Upper lobe of left lung (tissue), 4 donors: Measurements from ENCODE around the gene ZIC5.

Source experiments
- EP300 ChIP-seq, 4 donors: sonication (generic); formaldehyde crosslinking; IDR thresholded peaks; one replicate each; pipeline ENCODE4 v1.5.1; 2017; ENCODE audit warnings: antibody characterized with exemption in 4 of 4, control low read depth in 2 of 4
- POLR2A ChIP-seq, 4 donors: fragments of 450-650 bp; IDR thresholded peaks; one replicate each; pipeline ENCODE4 v1.5.1; 2016 to 2017; ENCODE audit warnings: antibody characterized with exemption in 4 of 4, mild to moderate bottlenecking in 2 of 4
- POLR2AphosphoS5 ChIP-seq, 2 donors: sonication (generic); formaldehyde crosslinking; IDR thresholded peaks; one replicate each; pipeline ENCODE4 v1.5.1; 2017; ENCODE audit warnings: antibody characterized with exemption in 2 of 2
- TF ChIP-seq, protein P1 (sequence below), 6 experiments: fragments of 450-650 bp in 4 of 6; fragments of 200-600 bp in 2 of 6; sonication (generic) in 2 of 6; IDR thresholded peaks; one replicate each; pipeline ENCODE4 v1.5.1; 2016 to 2019; ENCODE audit warnings: antibody characterized with exemption in 6 of 6

GRCh38 chr13:99974939-99975561 lies 3.5 kb upstream of the ZIC5 start:
- TF ChIP-seq, protein P1, sequence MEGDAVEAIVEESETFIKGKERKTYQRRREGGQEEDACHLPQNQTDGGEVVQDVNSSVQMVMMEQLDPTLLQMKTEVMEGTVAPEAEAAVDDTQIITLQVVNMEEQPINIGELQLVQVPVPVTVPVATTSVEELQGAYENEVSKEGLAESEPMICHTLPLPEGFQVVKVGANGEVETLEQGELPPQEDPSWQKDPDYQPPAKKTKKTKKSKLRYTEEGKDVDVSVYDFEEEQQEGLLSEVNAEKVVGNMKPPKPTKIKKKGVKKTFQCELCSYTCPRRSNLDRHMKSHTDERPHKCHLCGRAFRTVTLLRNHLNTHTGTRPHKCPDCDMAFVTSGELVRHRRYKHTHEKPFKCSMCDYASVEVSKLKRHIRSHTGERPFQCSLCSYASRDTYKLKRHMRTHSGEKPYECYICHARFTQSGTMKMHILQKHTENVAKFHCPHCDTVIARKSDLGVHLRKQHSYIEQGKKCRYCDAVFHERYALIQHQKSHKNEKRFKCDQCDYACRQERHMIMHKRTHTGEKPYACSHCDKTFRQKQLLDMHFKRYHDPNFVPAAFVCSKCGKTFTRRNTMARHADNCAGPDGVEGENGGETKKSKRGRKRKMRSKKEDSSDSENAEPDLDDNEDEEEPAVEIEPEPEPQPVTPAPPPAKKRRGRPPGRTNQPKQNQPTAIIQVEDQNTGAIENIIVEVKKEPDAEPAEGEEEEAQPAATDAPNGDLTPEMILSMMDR (IDR thresholded peaks at IDR 0.05) = no peak
- TF ChIP-seq POLR2A (IDR thresholded peaks at IDR 0.05) (no peak), POLR2AphosphoS5 (IDR thresholded peaks at IDR 0.05) (no peak), EP300 (IDR thresholded peaks at IDR 0.05) (no peak)
